ACC112 (cell line): ENCODE data around the gene DMBT1.
"Not testable (repeated sequence)": the region's sequence is repeated elsewhere in the genome, so short reads cannot be mapped to it uniquely, and the experiment has no call there.

Experiments used
- H2AFZ ChIP-seq: fragments of 200-600 bp; sonication (generic); one replicate; pipeline ENCODE4 v1.6.0; 2017; ENCODE audit warnings: antibody characterized with exemption, low read length; ENCODE audit not compliant: unreplicated experiment
- H3K27ac ChIP-seq: fragments of 200-600 bp; sonication (generic); 2 replicates; pipeline ENCODE4 v1.5.1; 2014; ENCODE audit warnings: low read depth, mild to moderate bottlenecking, antibody characterized with exemption, low read length, moderate library complexity
- H3K27me3 ChIP-seq: fragments of 200-600 bp; sonication (generic); 2 replicates; pipeline ENCODE4 v1.6.1; 2014; ENCODE audit warnings: mild to moderate bottlenecking, antibody characterized with exemption, low read length, moderate library complexity, mixed read lengths; ENCODE audit not compliant: insufficient read depth
- H3K36me3 ChIP-seq: fragments of 200-600 bp; sonication (generic); 2 replicates; pipeline ENCODE4 v1.6.1; 2016; ENCODE audit warnings: mild to moderate bottlenecking, antibody characterized with exemption, low read length, moderate library complexity, mixed read lengths; ENCODE audit not compliant: insufficient read depth
- H3K4me1 ChIP-seq: fragments of 200-600 bp; sonication (generic); one replicate; pipeline ENCODE4 v1.6.1; 2016; ENCODE audit warnings: low read length, mixed read lengths; ENCODE audit not compliant: insufficient read depth, unreplicated experiment, control insufficient read depth
- H3K4me3 ChIP-seq: fragments of 200-600 bp; sonication (generic); 2 replicates; pipeline ENCODE4 v1.5.1; 2014; ENCODE audit warnings: mild to moderate bottlenecking, low read depth, low read length
- H3K79me2 ChIP-seq: fragments of 200-600 bp; sonication (generic); one replicate; pipeline ENCODE4 v1.6.0; 2016; ENCODE audit warnings: low read length; ENCODE audit not compliant: control insufficient read depth, unreplicated experiment, insufficient read depth

Gene DMBT1

DNA sequence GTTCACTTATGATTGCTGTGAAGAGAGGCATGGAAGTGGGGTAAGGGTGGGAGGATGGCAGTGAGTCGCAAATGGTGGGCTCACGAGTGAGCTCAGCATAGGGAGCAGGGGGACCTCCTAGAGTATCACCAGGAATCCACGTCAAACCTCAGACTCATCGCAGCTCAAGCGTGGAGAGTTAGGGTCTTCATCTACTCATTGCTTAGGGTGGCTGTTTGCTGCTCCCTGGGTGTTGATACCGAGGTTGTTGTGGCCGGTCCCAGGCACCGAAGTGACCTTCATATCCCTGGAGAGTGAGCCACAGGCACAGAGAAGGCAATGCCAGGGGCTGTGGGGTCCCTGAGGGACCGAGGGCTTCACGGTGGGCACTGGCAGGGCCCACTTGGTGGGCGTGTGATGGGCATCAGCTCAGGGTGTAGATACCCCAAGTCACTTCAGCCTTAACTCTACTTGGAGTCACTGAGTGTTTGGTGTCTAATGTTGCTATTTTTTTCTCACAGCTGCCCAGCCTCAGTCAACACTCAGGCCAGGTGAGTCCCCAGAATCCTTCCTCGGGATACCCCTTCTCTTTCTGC is 16.8 kb downstream of the DMBT1 start:
- no peak overlapping the region for H2AFZ ChIP-seq
- H3K79me2 ChIP-seq: no peaks in the 10 kb centered on the region

DNA sequence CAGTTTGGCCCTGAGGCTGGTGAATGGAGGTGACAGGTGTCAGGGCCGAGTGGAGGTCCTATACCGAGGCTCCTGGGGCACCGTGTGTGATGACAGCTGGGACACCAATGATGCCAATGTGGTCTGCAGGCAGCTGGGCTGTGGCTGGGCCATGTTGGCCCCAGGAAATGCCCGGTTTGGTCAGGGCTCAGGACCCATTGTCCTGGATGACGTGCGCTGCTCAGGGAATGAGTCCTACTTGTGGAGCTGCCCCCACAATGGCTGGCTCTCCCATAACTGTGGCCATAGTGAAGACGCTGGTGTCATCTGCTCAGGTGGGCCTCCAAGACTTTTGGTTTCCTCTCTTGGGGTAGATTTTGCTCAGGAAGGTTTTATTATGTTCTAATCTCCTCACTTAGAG is 25.5 kb downstream of the DMBT1 start:
- H3K79me2 ChIP-seq, H2AFZ ChIP-seq, H3K27ac ChIP-seq, H3K27me3 ChIP-seq, H3K4me3 ChIP-seq, H3K4me1 ChIP-seq, H3K36me3 ChIP-seq: not testable (repeated sequence)

More for the DNA sequence above, 16.8 kb downstream of the DMBT1 start:
- H3K27me3 ChIP-seq: peaks cover 12% of the 10 kb centered on the region; the same call in 1 of the 2 replicates
- no peaks in the 10 kb centered on the region for H3K36me3 ChIP-seq
- no peaks in the 10 kb centered on the region for H3K4me1 ChIP-seq
- H3K4me3 ChIP-seq: no peak overlapping the region
- no peak overlapping the region for H3K27ac ChIP-seq

DNA sequence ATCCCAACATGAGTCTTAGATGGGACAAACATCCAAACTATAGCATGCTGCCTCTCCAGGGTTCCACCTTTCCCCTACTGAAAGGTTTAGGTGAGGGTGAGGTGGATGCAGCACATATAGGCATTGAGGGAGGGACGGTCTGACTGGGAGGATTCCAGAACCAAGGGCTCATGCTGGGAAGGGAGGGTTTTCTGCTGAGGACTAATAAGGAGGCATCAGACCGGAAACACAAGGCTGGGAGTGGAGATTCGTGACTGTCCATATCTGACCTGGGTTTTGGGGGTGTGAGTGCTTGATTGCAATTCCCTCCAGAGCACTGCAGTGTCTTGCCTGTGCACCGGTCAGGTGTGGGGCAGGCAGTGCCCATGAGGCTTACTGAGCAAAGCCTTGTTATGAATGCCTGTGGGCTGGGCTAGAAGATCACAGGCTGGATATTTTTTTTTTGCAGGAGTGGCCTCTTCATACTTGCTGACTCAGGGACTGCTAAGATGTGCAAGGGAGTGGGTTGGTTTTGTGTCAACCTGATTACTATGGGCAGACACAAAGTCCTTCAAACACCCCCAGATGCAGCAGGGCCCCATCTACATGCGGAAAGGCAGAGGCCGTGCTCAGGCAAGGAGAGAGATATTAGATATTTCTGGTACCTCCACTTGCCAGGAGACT is 26.7 kb downstream of the DMBT1 start:
- H3K36me3 ChIP-seq: no peaks in the 10 kb centered on the region
- H3K79me2 ChIP-seq: no peaks in the 10 kb centered on the region
- H3K27me3 ChIP-seq: no peaks in the 10 kb centered on the region
- H2AFZ ChIP-seq: no peak overlapping the region
- H3K4me3 ChIP-seq: no peak overlapping the region
- no peaks in the 10 kb centered on the region for H3K4me1 ChIP-seq
- no peak overlapping the region for H3K27ac ChIP-seq

DNA sequence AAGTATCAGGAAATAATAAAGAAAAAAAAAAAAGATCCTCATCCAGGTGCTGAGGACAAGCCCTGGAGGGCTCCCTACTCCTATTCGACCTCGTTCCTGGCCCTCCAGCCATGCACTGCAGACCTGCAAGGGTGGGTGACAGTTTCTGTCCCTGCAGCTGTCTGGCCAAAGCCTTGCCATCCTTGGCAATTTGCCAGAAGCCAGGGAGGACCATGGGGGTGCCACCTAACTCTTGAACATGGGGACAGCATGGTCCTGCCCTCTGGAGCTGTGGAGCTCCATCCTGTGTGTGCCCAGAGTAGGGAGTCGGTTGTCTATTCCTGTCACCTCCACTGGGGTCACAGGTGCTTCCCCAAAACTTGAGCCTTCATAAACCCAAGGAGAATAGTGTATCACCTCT is 27.8 kb downstream of the DMBT1 start:
- Histone ChIP-seq H3K79me2 (no peaks in the 10 kb centered on the region), H3K27ac (no peak overlapping the region), H3K4me1 (no peaks in the 10 kb centered on the region), H3K36me3 (no peaks in the 10 kb centered on the region), H2AFZ (no peak overlapping the region), H3K27me3 (no peaks in the 10 kb centered on the region), H3K4me3 (no peak overlapping the region)

DNA sequence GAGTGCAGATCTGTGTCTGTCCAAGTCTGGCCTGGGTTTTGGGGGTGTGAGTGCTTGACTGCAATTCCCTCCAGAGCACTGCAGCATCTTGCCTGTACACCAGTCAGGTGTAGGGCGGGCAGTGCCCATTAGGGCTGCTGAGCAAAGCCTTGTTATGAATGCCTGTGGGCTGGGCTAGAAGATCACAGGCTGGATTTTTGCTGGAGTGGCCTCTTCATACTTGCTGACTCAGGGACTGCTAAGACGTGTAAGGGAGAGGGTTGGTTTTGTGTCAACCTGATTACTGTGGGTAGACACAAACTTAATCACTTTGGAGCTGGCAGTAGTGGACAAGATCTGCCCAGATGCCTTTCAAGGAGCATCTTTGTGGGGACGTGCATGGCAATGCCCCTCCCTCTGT is 29.6 kb downstream of the DMBT1 start:
- Histone ChIP-seq H2AFZ (no peak overlapping the region), H3K4me1 (no peaks in the 10 kb centered on the region), H3K27me3 (no peaks in the 10 kb centered on the region), H3K4me3 (no peak overlapping the region), H3K36me3 (no peaks in the 10 kb centered on the region), H3K79me2 (no peaks in the 10 kb centered on the region), H3K27ac (no peak overlapping the region)

- Histone ChIP-seq H3K79me2 (no peaks in the 10 kb centered on the region), H3K4me3 (no peak overlapping the region), H3K27me3 (no peaks in the 10 kb centered on the region), H2AFZ (no peak overlapping the region), H3K36me3 (no peaks in the 10 kb centered on the region), H3K4me1 (no peaks in the 10 kb centered on the region), H3K27ac (no peak overlapping the region)
Observed at GRCh38 chr10:122591736-122592135, 31.2 kb downstream of the DMBT1 start.

- no peak overlapping the region for H3K4me3 ChIP-seq
- no peaks in the 10 kb centered on the region for H3K27me3 ChIP-seq
- no peaks in the 10 kb centered on the region for H3K79me2 ChIP-seq
- H3K36me3 ChIP-seq: no peaks in the 10 kb centered on the region
- no peaks in the 10 kb centered on the region for H3K4me1 ChIP-seq
- H2AFZ ChIP-seq: no peak overlapping the region
- no peak overlapping the region for H3K27ac ChIP-seq
Observed at GRCh38 chr10:122592161-122592560, 31.6 kb downstream of the DMBT1 start.

DNA sequence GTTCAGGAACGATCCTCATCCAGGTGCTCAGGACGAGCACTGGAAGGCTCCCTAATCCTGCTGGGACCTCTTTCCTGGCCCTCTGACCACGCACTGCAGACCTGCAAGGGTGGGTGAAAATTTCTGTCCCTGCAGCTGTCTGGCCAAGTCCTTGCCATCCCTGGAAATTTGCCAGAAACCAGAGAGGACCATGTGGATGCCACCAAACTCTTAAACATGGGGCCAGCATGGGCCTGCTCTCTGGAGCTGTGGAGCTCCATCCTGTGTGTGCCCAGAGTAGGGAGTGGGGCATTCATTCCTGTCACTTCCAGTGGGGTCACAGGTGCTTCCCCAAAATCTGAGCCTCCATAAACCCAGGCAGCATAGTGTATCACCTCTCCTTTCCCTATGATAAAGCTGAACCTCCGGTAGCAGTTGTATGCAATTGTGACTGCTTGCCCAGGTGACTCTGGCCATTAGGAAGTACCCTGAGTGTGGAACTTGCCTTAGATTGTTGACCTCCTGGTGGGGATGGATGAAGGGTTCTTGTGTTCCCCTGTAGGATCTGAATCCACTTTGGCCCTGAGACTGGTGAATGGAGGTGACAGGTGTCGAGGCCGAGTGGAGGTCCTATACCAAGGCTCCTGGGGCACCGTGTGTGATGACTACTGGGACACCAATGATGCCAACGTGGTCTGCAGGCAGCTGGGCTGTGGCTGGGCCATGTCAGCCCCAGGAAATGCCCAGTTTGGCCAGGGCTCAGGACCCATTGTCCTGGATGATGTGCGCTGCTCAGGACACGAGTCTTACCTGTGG is 57.1 kb downstream of the DMBT1 start:
- H3K4me1 ChIP-seq: no peaks in the 10 kb centered on the region
- no peak overlapping the region for H2AFZ ChIP-seq
- no peaks in the 10 kb centered on the region for H3K36me3 ChIP-seq
- no peak overlapping the region for H3K4me3 ChIP-seq
- no peak overlapping the region for H3K27ac ChIP-seq
- peaks cover 17% of the 10 kb centered on the region; the same call in 1 of the 2 replicates for H3K27me3 ChIP-seq
- H3K79me2 ChIP-seq: no peaks in the 10 kb centered on the region

GRCh38 chr10:122618461-122619165 is 58.1 kb downstream of the DMBT1 start:
- H3K27ac ChIP-seq: no peak overlapping the region
- H3K4me1 ChIP-seq: no peaks in the 10 kb centered on the region
- H3K79me2 ChIP-seq: no peaks in the 10 kb centered on the region
- H3K4me3 ChIP-seq: no peak overlapping the region
- no peak overlapping the region for H2AFZ ChIP-seq
- H3K36me3 ChIP-seq: no peaks in the 10 kb centered on the region
- H3K27me3 ChIP-seq: peaks cover 18% of the 10 kb centered on the region; the same call in 1 of the 2 replicates

GRCh38 chr10:122620961-122621360 is 60.4 kb downstream of the DMBT1 start:
- H3K36me3 ChIP-seq, H3K27ac ChIP-seq, H3K79me2 ChIP-seq, H3K4me3 ChIP-seq, H3K4me1 ChIP-seq, H2AFZ ChIP-seq: not testable (repeated sequence)
- peaks cover 18% of the 10 kb centered on the region; the same call in 1 of the 2 replicates for H3K27me3 ChIP-seq
